GM18870 (cell line): ENCODE results near the gene PTPRCAP.
A peak's percentile ranks its signal among the peaks of the same experiment; 100 is the strongest.
"Not testable (repeated sequence)": the region's sequence is repeated elsewhere in the genome, so short reads cannot be mapped to it uniquely, and the experiment has no call there.

Experiments
- ATAC-seq: cut with Tn5 transposase; IDR thresholded peaks from one replicate; pipeline ENCODE4 v1.9.1; 2021; ENCODE audit warnings: moderate library complexity; ENCODE audit not compliant: unreplicated experiment

PTPRCAP gene

GRCh38 chr11:67428052-67429001 lies 9.2 kb downstream of the PTPRCAP start, which contains the start of gene RPS6KB2:
Gene RPS6KB2, plus strand, starts transcription at chr11:67428494. Its CDS starts 52 bp downstream, at chr11:67428546.
- ATAC-seq = peak; percentile 73

GRCh38 chr11:67427364-67427859 lies 10.1 kb downstream of the PTPRCAP start:
- not testable (repeated sequence) for ATAC-seq

GRCh38 chr11:67423891-67424613 lies 13.4 kb downstream of the PTPRCAP start:
- no peak for ATAC-seq

GRCh38 chr11:67423466-67423865 lies 14.0 kb downstream of the PTPRCAP start:
- no peak for ATAC-seq

DNA sequence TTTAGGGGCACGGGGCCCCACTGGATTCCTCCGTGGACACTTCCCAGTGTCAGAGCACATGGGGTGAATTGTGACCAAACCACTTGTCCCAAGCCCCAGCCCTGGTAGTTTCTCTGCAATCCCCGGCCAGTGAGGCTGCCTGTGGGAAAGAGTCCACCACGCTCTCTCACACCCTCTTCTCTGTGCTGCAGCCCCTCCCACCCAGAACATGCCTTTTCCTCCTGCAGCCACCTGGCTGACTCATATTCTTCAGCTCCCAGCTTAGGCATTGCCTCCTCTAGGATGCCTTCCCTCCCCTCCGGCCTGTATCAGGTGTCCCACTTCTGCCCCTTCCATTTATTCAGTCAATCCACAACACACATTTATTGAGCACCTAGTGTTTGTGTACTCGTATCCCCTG lies 14.6 kb downstream of the PTPRCAP start:
- ATAC-seq = no peak

DNA sequence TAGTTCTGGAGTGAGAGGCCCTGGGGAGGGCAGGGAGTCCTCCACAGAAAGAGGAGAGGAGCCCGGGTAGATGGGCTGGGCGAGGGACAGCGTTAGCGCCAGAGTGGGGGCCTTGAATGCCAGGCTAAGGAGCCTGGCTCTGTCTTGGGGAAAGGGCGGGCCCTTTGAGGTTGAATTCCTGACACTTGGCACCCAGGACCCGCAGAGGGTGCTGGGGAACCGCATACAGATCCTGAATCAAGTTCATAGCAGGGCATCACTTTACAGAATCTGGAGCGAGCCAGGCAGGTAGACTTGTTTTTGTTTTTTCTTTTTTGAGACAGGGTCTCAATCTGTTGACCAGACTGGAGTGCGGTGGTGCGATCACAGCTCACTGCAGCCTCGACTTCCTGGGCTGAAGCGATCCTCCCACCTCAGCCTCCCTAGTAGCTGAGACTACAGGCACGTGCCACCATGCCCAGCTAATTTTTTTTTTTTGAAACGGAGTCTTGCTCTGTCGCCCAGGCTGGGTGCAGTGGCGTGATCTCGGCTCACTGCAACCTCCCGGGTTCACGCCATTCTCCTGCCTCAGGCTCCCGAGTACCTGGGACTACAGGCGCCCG lies 16.0 kb downstream of the PTPRCAP start:
- ATAC-seq = peak; percentile 4

GRCh38 chr11:67420646-67421429 lies 16.6 kb downstream of the PTPRCAP start:
- ATAC-seq = peak; percentile 45

DNA sequence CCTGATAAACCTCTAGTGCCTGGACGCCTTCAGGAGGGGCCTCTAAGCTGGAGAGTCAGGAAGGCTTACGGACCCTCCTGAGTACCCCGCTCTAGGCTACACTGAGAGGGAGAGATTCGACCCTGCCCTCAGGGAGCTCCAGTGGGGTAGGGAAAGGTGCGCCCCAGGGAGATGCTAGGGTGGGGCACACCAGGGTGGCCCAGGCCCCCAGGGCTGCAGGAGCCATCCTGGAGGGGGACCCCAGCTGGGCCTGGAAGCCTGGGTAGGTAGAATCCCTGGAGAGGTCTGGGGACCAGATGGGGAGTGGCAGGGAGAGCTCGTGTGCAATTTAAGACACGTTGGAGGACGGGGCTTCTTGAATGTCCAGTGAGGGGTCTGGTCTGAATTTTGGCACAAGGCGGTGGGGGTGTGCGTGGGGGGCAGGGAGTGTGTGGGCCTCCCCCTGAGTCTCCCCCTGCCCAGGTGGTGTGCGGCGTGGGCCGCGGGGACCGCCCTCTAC lies 17.3 kb downstream of the PTPRCAP start:
- no peak for ATAC-seq

GRCh38 chr11:67419325-67420049 lies 18.0 kb downstream of the PTPRCAP start:
- ATAC-seq = no peak

DNA sequence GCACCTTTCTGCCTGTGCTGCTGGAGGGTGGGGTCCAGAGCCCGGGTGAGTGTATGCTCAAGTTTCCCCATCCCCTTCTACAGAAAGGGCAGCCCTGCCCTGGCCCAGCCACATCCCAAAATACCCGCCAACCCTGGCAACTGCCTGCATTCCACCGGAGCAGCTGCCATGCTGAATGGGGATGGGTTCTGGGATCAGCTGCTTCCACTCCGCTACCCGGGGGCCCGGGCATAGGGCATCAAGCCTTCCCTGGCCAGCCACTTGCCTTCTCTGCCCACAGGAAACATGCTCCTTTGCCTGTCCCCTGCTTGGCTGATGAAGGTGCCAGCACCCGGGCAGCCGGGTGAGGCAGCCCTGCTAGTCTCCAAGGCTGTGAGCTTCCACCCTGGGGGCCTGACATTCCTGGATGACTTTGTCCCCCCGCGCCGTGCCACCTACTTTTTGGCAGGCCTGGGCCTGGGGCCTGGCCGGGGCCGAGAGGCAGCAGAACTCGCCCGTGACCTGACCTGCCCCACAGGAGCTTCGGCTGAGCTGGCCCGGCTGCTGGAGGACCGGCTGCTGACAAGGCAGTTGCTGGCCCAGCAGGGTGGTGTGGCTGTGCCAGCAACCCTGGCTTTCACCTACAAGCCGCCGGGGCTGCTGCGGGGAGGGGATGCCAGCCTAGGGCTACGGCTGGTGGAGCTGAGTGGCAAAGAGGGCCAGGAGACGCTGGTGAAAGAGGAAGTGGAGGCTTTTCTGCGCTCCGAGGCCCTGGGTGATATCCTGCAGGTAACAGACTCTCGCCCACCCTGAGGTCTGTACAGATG lies 18.8 kb downstream of the PTPRCAP start:
- ATAC-seq = no peak

DNA sequence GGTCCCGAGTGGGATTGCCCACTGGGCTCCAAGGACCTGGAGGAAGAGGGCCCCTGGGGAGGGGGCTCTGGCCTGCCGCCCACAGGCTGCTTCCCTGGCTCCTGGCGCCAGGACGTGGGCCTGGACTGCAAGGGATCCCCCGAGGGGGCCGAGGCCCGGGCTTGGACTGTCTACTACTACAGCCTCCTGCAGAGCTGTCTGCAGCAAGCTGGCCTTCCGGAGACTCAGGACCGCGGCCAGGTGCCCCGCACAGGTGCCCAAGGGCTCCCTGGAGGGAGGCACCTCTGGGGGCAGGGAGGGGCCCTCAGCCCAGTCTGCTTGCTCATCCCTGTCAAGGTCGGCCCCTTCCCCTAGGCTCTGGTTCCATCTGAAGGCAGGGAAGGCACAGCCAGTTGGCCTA lies 20.1 kb downstream of the PTPRCAP start:
- ATAC-seq = no peak

- ATAC-seq = no peak
Observed at GRCh38 chr11:67416416-67417335, 20.8 kb downstream of the PTPRCAP start.

- no peak for ATAC-seq
Observed at GRCh38 chr11:67415501-67416304, 21.8 kb downstream of the PTPRCAP start, which contains the start of gene CARNS1. Gene CARNS1, plus strand, starts transcription at chr11:67415678. Its CDS starts 522 bp downstream, at chr11:67416200.

DNA sequence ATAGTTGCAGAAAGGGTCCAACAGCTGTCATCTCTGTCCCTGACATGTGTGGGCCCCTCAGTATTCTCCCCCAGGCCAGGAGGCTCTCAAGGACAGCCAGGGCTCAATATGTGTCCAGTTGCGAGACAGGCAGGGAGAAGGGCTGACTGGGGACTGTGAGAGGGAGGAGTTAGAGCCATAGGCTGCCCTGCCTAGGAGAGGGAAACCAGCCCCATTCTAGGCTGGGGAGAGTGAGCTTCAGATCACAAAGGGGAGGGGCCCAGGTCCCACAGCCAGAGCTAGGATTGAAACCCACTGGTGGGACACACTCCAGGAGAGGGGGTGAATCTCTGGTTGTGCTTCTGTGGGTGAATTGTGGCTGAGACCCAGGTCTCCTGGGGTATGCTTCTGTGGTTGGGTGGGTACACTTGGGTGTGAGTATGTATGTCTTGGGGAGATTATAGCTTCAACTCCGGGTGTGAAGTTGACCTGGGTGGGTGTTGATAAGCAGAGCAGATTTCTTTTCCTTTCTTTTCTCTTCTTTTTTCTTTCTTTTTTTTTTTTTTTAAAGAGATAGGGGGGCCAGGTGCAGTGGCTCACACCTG lies 24.1 kb downstream of the PTPRCAP start:
- no peak for ATAC-seq

DNA sequence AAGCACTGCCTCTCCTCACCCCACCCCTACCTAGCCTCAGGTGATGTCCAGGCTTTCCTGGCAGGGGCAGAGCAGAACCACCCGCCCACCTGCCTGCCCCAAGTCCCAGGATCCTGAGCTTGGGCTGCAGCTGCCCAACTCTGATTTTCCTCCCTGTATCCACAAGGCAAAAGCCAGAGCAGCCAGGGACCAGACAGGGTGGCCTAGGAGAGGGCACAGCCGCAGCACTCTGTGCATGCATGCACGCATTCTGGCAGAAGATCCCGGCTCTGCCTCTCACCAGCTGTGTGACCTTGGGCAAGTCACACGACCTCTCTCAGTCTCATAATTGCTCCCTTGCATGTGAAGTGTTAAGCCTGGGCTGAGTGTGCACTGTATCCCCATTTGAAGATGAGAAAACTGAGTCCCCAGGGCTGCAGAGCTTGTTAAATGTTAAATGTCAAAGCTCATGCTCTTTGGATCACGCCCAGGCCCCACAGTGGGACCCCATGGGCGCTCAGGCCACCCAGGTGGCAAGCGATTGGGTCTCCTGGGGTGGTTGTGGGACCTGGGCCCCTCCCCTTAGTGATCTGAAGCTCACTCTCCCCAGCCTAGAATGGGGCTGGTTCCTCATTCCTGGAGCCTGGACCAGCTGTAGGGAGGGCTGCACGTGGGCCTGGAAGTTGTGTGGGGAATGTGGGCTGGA lies 24.8 kb downstream of the PTPRCAP start:
- ATAC-seq = no peak

DNA sequence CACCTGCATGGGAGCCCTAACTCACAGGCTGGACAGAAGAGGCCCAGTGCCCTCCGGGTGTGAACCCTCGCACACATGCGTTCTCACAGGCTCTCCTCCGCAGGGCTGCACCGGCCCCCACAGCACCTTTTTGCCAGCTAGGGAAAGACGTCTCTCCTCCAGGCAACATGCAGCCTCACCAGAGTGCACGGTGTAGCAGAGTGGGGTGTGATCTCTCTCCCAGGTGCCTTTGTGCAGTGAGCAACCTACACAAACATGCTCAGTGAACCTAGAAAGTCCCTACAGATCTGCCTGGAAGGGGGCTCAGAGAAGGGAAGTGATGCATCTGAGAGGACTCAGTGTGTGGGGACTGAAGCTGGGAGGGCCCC lies 25.7 kb downstream of the PTPRCAP start:
- ATAC-seq = no peak
